Activated CD8-positive, alpha-beta memory T cell treated with anti-CD3 and anti-CD28 coated beads for 1 hour (primary cell): ENCODE results near the gene TNPO2.
"Not testable (repeated sequence)": the region's sequence is repeated elsewhere in the genome, so short reads cannot be mapped to it uniquely, and the experiment has no call there.

ENCODE experiments used
- DNase-seq, 2 donors: peaks; one replicate each; pipeline ENCODE4 v3.0.0-alpha.2; 2020; ENCODE audit warnings: low read depth in 1 of 2; ENCODE audit errors: extremely low read depth in 1 of 2

Gene TNPO2

DNA sequence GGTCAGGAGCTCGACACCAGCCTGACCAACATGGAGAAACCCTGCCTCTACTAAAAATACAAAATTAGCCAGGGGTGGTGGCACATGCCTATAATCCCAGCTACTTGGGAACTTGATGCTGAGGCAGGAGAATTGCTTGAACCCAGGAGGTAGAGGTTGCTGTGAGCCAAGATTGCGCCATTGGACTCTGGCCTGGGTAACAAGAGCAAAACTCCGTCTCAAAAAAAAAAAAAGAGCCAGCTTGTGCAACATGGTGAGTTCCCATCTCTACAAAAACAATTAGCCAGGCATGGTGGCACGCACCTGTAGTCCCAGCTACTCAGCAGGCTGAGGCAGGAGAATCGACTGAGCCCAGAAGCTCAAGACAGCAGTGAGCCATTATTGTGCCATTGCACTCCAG is 45.7 kb downstream of the TNPO2 start:
- not testable (repeated sequence) for DNase-seq

GRCh38 chr19:12676928-12677327 is 46.8 kb downstream of the TNPO2 start:
- no peak for DNase-seq

- DNase-seq = peak; percentile 58 to 80
Observed at GRCh38 chr19:12676384-12676792, 47.3 kb downstream of the TNPO2 start.

DNA sequence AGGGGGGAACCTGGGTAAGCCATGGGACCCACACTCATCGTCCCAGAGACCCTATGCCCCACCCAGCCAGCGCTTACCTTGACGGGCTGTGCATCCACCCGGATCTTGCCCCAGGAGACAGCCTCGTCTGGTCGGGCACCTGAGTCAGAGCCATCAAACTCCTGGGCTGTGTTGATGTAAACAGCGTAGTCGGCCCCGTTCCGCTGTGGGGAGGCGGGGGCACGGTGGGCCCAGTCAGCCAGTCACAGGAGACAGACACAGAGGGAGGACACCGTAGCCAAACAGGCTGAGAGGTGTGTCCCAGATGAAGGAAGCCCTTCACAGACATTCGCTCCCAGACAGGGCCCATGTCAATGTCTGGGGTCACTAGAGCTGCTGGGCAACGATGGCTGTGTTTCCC is 47.8 kb downstream of the TNPO2 start:
- no peak for DNase-seq

GRCh38 chr19:12675399-12675798 is 48.3 kb downstream of the TNPO2 start:
- no peak for DNase-seq

DNA sequence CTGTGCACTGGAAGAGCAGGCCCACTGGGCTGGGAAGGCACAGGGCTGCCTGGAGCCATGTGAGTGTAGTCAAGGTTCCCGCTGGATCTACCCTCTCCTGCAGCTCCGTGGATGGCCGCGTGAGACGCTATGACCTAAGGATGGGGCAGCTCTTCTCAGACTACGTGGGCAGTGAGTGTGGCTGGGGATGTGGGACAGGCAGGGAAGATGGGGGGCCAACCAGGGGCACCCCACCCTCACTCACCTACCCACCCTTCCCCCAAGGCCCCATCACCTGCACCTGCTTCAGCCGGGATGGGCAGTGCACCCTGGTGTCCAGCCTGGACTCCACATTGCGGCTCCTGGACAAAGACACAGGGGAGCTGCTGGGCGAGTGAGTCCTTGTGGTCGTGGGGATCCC is 51.0 kb downstream of the TNPO2 start:
- no peak for DNase-seq

- DNase-seq = no peak
Observed at GRCh38 chr19:12670159-12670928, 53.4 kb downstream of the TNPO2 start.

- DNase-seq = peak; percentile 44 to 60
Observed at GRCh38 chr19:12669270-12670158, 54.2 kb downstream of the TNPO2 start.

DNA sequence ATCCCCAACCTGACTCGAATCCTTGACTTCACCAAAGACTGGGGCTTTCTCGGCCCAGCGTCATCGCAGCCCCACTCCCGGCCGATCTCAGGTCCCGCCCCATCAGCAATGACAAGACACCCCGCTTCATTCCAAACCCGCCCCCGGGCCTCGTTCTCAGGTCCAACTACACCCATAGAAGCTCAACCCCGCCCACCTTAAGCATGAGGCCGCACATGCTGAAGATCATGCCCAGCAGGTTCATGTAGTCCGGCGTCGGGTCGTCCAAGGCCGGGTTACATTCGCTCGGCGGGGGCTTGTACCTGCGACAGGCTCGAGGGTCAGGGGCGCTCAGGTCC is 54.8 kb downstream of the TNPO2 start:
- DNase-seq = peak; percentile 40 to 44

DNA sequence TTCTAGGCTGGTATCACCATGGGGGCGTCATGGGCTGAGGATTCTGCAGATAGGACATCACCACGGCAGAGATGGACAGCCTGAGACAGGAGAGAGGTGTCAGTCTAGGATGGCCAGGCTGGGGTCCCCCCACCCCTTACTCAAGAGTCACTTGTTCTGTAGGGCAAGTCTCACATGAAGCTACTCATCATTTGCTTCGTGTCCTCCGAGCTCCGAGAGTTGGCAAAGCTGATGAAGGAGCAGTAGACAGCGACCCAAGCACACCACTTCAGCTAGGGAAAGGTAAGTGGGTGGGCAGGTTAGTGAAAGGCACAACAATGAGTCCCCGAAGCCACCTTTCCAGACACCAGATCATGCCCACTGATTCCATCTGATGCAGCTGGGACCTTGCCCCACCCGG is 55.4 kb downstream of the TNPO2 start:
- DNase-seq = no peak

GRCh38 chr19:12667731-12668302 is 55.9 kb downstream of the TNPO2 start:
- no peak for DNase-seq

GRCh38 chr19:12666265-12667048 is 57.3 kb downstream of the TNPO2 start, which contains the start of the genes MAN2B1 and WDR83:
Gene MAN2B1, minus strand, starts transcription at chr19:12666742. Its CDS starts 41 bp downstream, at chr19:12666701.
Gene WDR83, plus strand, starts transcription at chr19:12666807. Its CDS starts 2,984 bp downstream, at chr19:12669791.
- peak in 1 of 2 donors; percentile 69 for DNase-seq

GRCh38 chr19:12665671-12666264 is 58.0 kb downstream of the TNPO2 start:
- DNase-seq = no peak

GRCh38 chr19:12665281-12665573 is 58.5 kb downstream of the TNPO2 start:
- no peak for DNase-seq

GRCh38 chr19:12664406-12665280 is 59.1 kb downstream of the TNPO2 start:
- no peak for DNase-seq

DNA sequence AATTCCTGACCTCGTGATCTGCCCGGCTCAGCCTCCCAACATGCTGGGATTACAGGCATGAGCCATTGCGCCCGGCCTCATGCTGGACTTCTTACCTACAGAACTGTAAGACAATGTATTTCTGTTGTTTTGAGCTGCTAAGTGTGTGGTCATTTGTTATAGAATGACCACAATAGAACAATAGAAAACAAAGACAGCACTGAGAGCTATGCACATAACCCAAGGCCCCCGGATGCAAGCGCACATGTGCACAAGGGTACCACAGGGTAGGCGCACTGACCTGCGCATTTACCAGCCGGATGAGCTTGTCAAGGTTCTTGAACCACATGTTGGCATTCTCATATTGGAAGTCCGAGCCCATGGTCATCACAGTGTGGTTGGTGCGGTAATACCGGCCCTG is 62.8 kb downstream of the TNPO2 start:
- no peak for DNase-seq

DNA sequence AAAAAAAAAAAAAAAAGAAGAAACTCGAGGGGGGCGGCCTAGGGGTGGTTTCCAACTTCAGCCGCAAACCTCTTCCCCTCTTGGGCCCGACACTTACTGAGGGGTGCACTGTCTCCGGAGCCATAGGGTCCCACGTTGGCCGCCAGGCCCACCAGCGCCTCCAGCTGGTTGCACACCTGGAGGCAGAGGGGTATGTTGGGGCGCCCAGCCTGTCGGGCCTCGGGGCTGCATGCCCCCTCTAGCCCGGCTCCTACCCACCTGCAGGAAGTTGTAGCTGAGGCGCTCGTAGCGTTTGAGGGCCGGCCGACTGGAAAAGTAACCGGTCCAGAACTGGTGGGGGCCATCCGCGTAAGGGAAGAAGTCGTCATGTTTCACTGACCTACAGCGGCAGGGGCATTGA is 65.8 kb downstream of the TNPO2 start:
- DNase-seq = no peak

DNA sequence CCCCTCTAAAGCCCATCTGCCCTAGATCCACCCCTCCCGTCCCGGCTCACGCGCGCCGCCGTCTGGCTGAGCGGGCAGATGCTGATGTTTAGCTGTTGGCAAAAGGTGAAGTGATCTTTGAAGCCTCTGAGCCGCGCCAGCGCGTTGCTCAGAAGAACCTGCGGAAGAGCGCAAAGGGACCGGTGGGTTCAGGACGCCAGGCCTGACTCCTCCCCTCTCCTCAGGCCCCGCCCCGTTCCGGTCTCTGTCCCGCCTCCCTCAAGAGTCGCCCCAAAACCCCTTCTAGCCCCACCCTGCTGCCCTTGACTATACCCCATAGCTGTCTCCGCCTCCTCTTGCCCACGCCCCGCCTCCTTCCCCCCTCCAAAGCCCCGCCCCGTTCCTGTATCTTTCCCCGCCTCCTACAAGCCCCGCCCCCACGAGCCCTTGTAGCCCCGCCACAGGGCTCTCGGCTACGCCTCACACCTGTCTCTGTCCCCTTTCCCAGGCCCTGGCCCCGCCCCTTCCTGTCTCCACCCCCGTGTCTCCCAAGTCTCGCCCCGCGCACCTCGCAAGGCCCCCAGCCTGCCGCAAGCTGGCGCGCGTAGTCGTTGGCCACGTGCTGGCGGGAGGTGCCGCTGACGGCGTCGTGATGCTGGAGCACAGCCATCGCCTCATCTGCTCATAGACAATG is 66.7 kb downstream of the TNPO2 start:
- DNase-seq = no peak

DNA sequence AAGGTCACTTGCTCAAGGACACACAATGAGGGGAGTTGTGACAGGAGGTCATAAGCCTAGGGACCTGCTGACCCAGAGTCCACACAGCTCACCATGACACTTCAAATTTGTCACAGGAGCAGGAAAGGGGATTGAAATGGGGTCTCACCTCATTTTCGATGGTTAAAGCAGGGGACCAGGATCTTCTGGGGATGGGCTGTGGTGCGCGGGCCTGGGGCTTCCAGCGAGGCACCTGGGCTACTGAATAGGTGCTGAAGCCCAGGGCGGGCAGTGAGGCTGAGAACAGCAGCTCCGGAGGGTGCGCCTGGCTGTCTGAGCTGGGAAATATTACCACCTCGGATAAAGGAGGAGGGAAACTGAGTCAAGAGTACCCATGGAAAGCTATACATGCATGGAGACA is 68.2 kb downstream of the TNPO2 start:
- DNase-seq = no peak
